ENCODE results near the gene COL1A1.
A peak's percentile ranks its signal among the peaks of the same experiment; 100 is the strongest.

COL1A1 gene

GRCh38 chr17:50170662-50171370, 30.6 kb downstream of the COL1A1 start:
- no peak for DNase-seq

GRCh38 chr17:50169881-50170459, 31.5 kb downstream of the COL1A1 start:
- DNase-seq: no peak

GRCh38 chr17:50169121-50169764, 32.2 kb downstream of the COL1A1 start:
- DNase-seq: peak; percentile 35

GRCh38 chr17:50168319-50168718, 33.1 kb downstream of the COL1A1 start:
- no peak for DNase-seq

GRCh38 chr17:50167371-50167770, 34.1 kb downstream of the COL1A1 start:
- DNase-seq: no peak

GRCh38 chr17:50166518-50167181, 34.8 kb downstream of the COL1A1 start:
- no peak for DNase-seq

- DNase-seq: no peak
Measured at GRCh38 chr17:50165867-50166517, 35.4 kb downstream of the COL1A1 start, which contains the start of gene SGCA. Gene SGCA, plus strand, starts transcription at chr17:50166005. Its CDS starts 36 bp downstream, at chr17:50166041.

GRCh38 chr17:50165466-50165865, 36.0 kb downstream of the COL1A1 start:
- no peak for DNase-seq

- DNase-seq: no peak
Measured at GRCh38 chr17:50165066-50165465, 36.4 kb downstream of the COL1A1 start.

- no peak for DNase-seq
Measured at GRCh38 chr17:50164697-50164988, 36.8 kb downstream of the COL1A1 start.

GRCh38 chr17:50163843-50164696, 37.4 kb downstream of the COL1A1 start:
- no peak for DNase-seq

- DNase-seq: no peak
Measured at GRCh38 chr17:50162466-50163254, 38.8 kb downstream of the COL1A1 start.

GRCh38 chr17:50161911-50162288, 39.5 kb downstream of the COL1A1 start:
- no peak for DNase-seq

GRCh38 chr17:50161023-50161910, 40.2 kb downstream of the COL1A1 start:
- peak; percentile 90 for DNase-seq

GRCh38 chr17:50157891-50158290, 43.5 kb downstream of the COL1A1 start:
- DNase-seq: no peak

- no peak for DNase-seq
Measured at GRCh38 chr17:50155115-50155819, 46.2 kb downstream of the COL1A1 start.

- no peak for DNase-seq
Measured at GRCh38 chr17:50154604-50155003, 46.8 kb downstream of the COL1A1 start.

GRCh38 chr17:50153650-50154575, 47.5 kb downstream of the COL1A1 start:
- no peak for DNase-seq

GRCh38 chr17:50152736-50153135, 48.7 kb downstream of the COL1A1 start:
- DNase-seq: no peak

Data from NCI-H2171 (cell line).